Gastroesophageal sphincter (tissue), 3 donors: ENCODE results near the gene FHIP2A.

ENCODE experiments used
- CTCF ChIP-seq, 4 experiments: fragments of 200-600 bp in 2 of 4; fragments of 450-650 bp in 2 of 4; sonication (generic) in 1 of 4; IDR thresholded peaks; one replicate each; pipeline ENCODE4 v1.5.1; 2017 to 2019; ENCODE audit warnings: antibody characterized with exemption in 4 of 4, mild to moderate bottlenecking in 2 of 4, moderate library complexity in 2 of 4
- EP300 ChIP-seq: sonication (generic); formaldehyde crosslinking; IDR thresholded peaks from one replicate; pipeline ENCODE4 v1.6.1; 2017; ENCODE audit warnings: antibody characterized with exemption, mild to moderate bottlenecking
- POLR2A ChIP-seq, 2 donors: fragments of 450-650 bp; IDR thresholded peaks; one replicate each; pipeline ENCODE4 v1.6.1; 2017; ENCODE audit warnings: antibody characterized with exemption in 2 of 2, mild to moderate bottlenecking in 2 of 2, moderate library complexity in 1 of 2

DNA sequence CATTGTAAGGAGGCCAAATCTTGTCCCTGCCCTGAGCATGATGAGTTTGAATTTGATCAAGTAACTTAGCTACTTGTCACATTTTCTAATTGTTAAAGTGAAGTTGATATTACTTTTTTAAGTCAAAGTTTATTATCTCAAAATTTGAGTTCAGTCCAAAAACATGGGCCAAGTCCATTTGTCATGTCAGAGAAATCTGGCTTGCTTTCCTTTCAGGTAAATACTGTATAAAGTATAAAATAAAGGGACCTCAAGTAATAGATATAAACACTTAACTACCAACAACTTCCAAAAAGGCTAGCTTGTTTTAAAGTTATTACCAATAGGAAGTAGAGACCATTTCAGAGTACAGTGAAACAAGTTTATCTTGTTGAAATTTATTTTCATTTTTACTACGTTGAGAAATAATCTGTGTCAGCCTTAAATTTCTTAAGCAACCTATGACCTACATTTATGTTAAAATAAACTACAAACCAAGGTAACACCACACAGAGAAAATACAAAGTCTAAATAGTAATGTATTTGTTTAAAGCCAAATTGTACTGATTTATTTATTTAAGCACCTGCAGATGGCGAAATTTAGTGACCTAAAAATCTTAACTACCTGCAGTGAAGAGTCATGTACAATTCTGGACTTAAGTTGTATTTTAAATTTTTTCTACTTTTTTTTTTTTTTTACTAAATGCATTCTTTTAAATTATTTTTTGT is 36.5 kb downstream of the FHIP2A start:
- TF ChIP-seq CTCF (IDR thresholded peaks at IDR 0.05) (no peak), EP300 (no peak), POLR2A (IDR thresholded peaks at IDR 0.05) (no peak)
